ENCODE measurements around the gene ACTL7B.
"Not testable (repeated sequence)": the region's sequence is repeated elsewhere in the genome, so short reads cannot be mapped to it uniquely, and the experiment has no call there.

The ACTL7B gene

GRCh38 chr9:108854641-108855528 is 901 bp downstream of the ACTL7B start:
- TF ChIP-seq CTCF (IDR thresholded peaks at IDR 0.05) = no peak
- no peaks in the 10 kb centered on the region for H3K9me3 ChIP-seq
- H3K27ac ChIP-seq = no peak overlapping the region
- H3K4me1 ChIP-seq (ENCODE audit: control insufficient read depth in 1 of 2, insufficient read depth in 1 of 2, low read depth in 1 of 2, low read length in 1 of 2) = no peaks in the 10 kb centered on the region
- H3K4me3 ChIP-seq (ENCODE audit: low read depth in 1 of 2, low read length in 1 of 2) = no peak overlapping the region
- H3K27me3 ChIP-seq = no peaks in the 10 kb centered on the region
- H3K36me3 ChIP-seq = no peaks in the 10 kb centered on the region

- no peak overlapping the region for H3K4me3 ChIP-seq (ENCODE audit: low read depth in 1 of 2, low read length in 1 of 2)
- no peak overlapping the region for H3K27ac ChIP-seq
- H3K27me3 ChIP-seq = no peaks in the 10 kb centered on the region
- H3K4me1 ChIP-seq (ENCODE audit: control insufficient read depth in 1 of 2, insufficient read depth in 1 of 2, low read depth in 1 of 2, low read length in 1 of 2) = no peaks in the 10 kb centered on the region
- H3K9me3 ChIP-seq = no peaks in the 10 kb centered on the region
- TF ChIP-seq CTCF (IDR thresholded peaks at IDR 0.05) = no peak
- no peaks in the 10 kb centered on the region for H3K36me3 ChIP-seq
These were observed 1.7 kb downstream of the ACTL7B start for GRCh38 chr9:108854094-108854493.

GRCh38 chr9:108852079-108852478 is 3.7 kb downstream of the ACTL7B start:
- Histone ChIP-seq H3K4me1 (ENCODE audit: control insufficient read depth in 1 of 2, insufficient read depth in 1 of 2, low read depth in 1 of 2, low read length in 1 of 2) (no peaks in the 10 kb centered on the region), H3K9me3 (no peaks in the 10 kb centered on the region)
- TF ChIP-seq CTCF (IDR thresholded peaks at IDR 0.05) = no peak

GRCh38 chr9:108851138-108851537 is 4.6 kb downstream of the ACTL7B start:
- H3K9me3 ChIP-seq = no peaks in the 10 kb centered on the region
- H3K4me3 ChIP-seq (ENCODE audit: low read depth in 1 of 2, low read length in 1 of 2) = no peak overlapping the region
- H3K4me1 ChIP-seq (ENCODE audit: control insufficient read depth in 1 of 2, insufficient read depth in 1 of 2, low read depth in 1 of 2, low read length in 1 of 2) = no peaks in the 10 kb centered on the region
- H3K27me3 ChIP-seq = no peaks in the 10 kb centered on the region
- no peaks in the 10 kb centered on the region for H3K36me3 ChIP-seq
- no peak for TF ChIP-seq CTCF (IDR thresholded peaks at IDR 0.05)
- no peak overlapping the region for H3K27ac ChIP-seq

More at GRCh38 chr9:108852079-108852478, 3.7 kb downstream of the ACTL7B start:
- Histone ChIP-seq H3K36me3 (no peaks in the 10 kb centered on the region), H3K27ac (no peak overlapping the region), H3K27me3 (no peaks in the 10 kb centered on the region), H3K4me3 (ENCODE audit: low read depth in 1 of 2, low read length in 1 of 2) (no peak overlapping the region)

GRCh38 chr9:108850293-108850897 is 5.4 kb downstream of the ACTL7B start:
- no peaks in the 10 kb centered on the region for H3K9me3 ChIP-seq
- H3K4me3 ChIP-seq (ENCODE audit: low read depth in 1 of 2, low read length in 1 of 2) = no peak overlapping the region
- no peaks in the 10 kb centered on the region for H3K27me3 ChIP-seq
- no peaks in the 10 kb centered on the region for H3K4me1 ChIP-seq (ENCODE audit: control insufficient read depth in 1 of 2, insufficient read depth in 1 of 2, low read depth in 1 of 2, low read length in 1 of 2)
- no peak overlapping the region for H3K27ac ChIP-seq
- no peaks in the 10 kb centered on the region for H3K36me3 ChIP-seq
- TF ChIP-seq CTCF (IDR thresholded peaks at IDR 0.05) = no peak

- H3K36me3 ChIP-seq; H3K4me3 ChIP-seq (ENCODE audit: low read depth in 1 of 2, low read length in 1 of 2); H3K27ac ChIP-seq; H3K4me1 ChIP-seq (ENCODE audit: control insufficient read depth in 1 of 2, insufficient read depth in 1 of 2, low read depth in 1 of 2, low read length in 1 of 2); H3K27me3 ChIP-seq; H3K9me3 ChIP-seq: not testable (repeated sequence)
These were observed 7.5 kb downstream of the ACTL7B start for GRCh38 chr9:108848296-108848695.
